ENCODE measurements around the gene PROZ. TPM values are rescaled to one million over a fixed set of nuclear protein-coding genes. Genes with fewer than 3 reads are reported as not detected.

Gene PROZ
- total and polyA plus RNA-seq, 9 of the 15 experiments (the other 6 are each of a cell fraction or from before 2014, with no cell fraction given), result not detected

GRCh38 chr13:113186061-113186900 lies 27.8 kb downstream of the PROZ start:
- ChIA-PET CTCF (ENCODE audit: low intra/inter-chr PET ratio) (no interaction called here), POLR2A (interaction anchor here (1.0 kb wide), 1 partner anchor 25 kb away, joined by 3 read pairs; no protein-coding TSS in a partner anchor)
- H3K4me3 ChIP-seq, result no peak overlapping the region
- H3K27me3 ChIP-seq (ENCODE audit: control insufficient read depth in 2 of 2, insufficient read depth in 2 of 2, low read length in 2 of 2), result no peaks in the 10 kb centered on the region
- WGBS (ENCODE audit: insufficient coverage, low coverage, missing lambda C conversion rate), result 89% methylated on average over 10 of the region's 13 CpGs
- peaks cover 3% of the 10 kb centered on the region for H3K9me1 ChIP-seq (ENCODE audit: control insufficient read depth, insufficient read depth, low read length)
- intact Hi-C loops (cut with micrococcal nuclease), result no loop called here
- DNase-seq (ENCODE audit: extremely low read depth in 1 of 4, low spot score in 3 of 4) (no peak), ATAC-seq (no peak), FAIRE-seq (no peak)
- H3K9ac ChIP-seq (ENCODE audit: insufficient read depth in 1 of 2, low read depth in 2 of 2, low read length in 2 of 2), result no peak overlapping the region
- H3K79me2 ChIP-seq (ENCODE audit: control insufficient read depth, insufficient read depth, low read length), result peaks cover 9% of the 10 kb centered on the region; the same call in 2 of the 3 replicates
- peaks cover 88% of the 10 kb centered on the region for H3K36me3 ChIP-seq (ENCODE audit: control insufficient read depth, insufficient read depth, low read length)
- H3K4me1 ChIP-seq (replicated peaks in 1 of 2; ENCODE audit: control insufficient read depth in 2 of 2, insufficient read depth in 2 of 2, low read length in 2 of 2), result peaks cover 0 to 3% of the 10 kb centered on the region in 2 experiments; a peak in 1 of 5 replicates
- H3K9me3 ChIP-seq (replicated peaks; ENCODE audit: control insufficient read depth, insufficient read depth, low read depth, low read length), result no peaks in the 10 kb centered on the region
- TF ChIP-seq, protein P1, sequence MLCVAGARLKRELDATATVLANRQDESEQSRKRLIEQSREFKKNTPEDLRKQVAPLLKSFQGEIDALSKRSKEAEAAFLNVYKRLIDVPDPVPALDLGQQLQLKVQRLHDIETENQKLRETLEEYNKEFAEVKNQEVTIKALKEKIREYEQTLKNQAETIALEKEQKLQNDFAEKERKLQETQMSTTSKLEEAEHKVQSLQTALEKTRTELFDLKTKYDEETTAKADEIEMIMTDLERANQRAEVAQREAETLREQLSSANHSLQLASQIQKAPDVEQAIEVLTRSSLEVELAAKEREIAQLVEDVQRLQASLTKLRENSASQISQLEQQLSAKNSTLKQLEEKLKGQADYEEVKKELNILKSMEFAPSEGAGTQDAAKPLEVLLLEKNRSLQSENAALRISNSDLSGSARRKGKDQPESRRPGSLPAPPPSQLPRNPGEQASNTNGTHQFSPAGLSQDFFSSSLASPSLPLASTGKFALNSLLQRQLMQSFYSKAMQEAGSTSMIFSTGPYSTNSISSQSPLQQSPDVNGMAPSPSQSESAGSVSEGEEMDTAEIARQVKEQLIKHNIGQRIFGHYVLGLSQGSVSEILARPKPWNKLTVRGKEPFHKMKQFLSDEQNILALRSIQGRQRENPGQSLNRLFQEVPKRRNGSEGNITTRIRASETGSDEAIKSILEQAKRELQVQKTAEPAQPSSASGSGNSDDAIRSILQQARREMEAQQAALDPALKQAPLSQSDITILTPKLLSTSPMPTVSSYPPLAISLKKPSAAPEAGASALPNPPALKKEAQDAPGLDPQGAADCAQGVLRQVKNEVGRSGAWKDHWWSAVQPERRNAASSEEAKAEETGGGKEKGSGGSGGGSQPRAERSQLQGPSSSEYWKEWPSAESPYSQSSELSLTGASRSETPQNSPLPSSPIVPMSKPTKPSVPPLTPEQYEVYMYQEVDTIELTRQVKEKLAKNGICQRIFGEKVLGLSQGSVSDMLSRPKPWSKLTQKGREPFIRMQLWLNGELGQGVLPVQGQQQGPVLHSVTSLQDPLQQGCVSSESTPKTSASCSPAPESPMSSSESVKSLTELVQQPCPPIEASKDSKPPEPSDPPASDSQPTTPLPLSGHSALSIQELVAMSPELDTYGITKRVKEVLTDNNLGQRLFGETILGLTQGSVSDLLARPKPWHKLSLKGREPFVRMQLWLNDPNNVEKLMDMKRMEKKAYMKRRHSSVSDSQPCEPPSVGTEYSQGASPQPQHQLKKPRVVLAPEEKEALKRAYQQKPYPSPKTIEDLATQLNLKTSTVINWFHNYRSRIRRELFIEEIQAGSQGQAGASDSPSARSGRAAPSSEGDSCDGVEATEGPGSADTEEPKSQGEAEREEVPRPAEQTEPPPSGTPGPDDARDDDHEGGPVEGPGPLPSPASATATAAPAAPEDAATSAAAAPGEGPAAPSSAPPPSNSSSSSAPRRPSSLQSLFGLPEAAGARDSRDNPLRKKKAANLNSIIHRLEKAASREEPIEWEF (CRISPR knock-in tag; IDR thresholded peaks at IDR 0.05), result no peak
- TF ChIP-seq DDX20 (tag; IDR thresholded peaks at IDR 0.05; ENCODE audit: low read depth), result no peak
- TF ChIP-seq JUND (IDR thresholded peaks at IDR 0.05; ENCODE audit: borderline replicate concordance, low read depth, low read length), result no peak
- TF ChIP-seq JUND (tag; IDR thresholded peaks at IDR 0.05; ENCODE audit: borderline replicate concordance, low read depth, low read length), result no peak
- TF ChIP-seq FOXO4 (CRISPR knock-in tag; IDR thresholded peaks at IDR 0.05), result no peak
- no peak for TF ChIP-seq SIN3B (IDR thresholded peaks at IDR 0.05; ENCODE audit: low read depth)
- no peak overlapping the region for H2AFZ ChIP-seq (ENCODE audit: low read depth, low read length)
- BruUV-seq (replicated peaks), result no TSS peak
- in situ Hi-C loops (cut with MboI), result no loop called here
- H3K4me2 ChIP-seq (ENCODE audit: insufficient read depth, low read length), result no peak overlapping the region
- no peak overlapping the region for H3K27ac ChIP-seq (ENCODE audit: extremely low read depth, low read depth, low read length)
- H4K20me1 ChIP-seq (replicated peaks; ENCODE audit: control insufficient read depth, insufficient read depth, low read length), result peaks cover 4% of the 10 kb centered on the region; the same call in 1 of the 2 replicates

Data from K562 (cell line).